HG03103 (cell line): ENCODE data around the gene CAMK2D.
"Not testable (repeated sequence)": the region's sequence is repeated elsewhere in the genome, so short reads cannot be mapped to it uniquely, and the experiment has no call there.

ENCODE experiments used
- ATAC-seq: cut with Tn5 transposase; IDR thresholded peaks from one replicate; pipeline ENCODE4 v1.9.1; 2021; ENCODE audit warnings: low read depth; ENCODE audit not compliant: unreplicated experiment

Gene CAMK2D

GRCh38 chr4:113763923-113764322, 2.4 kb upstream of the CAMK2D start:
- not testable (repeated sequence) for ATAC-seq

DNA sequence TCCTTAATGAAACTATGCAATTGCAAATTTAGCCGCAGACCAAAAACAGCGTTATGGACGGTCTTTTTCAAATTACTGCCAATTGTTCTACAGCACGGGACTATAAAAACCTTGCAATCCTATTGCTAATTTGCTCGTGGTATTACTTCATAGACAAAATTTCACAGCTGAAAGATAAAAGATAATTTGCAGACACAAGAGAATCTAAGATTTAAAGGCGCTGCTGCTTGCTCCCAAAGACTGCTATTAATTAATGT, 1.4 kb upstream of the CAMK2D start:
- no peak for ATAC-seq

- ATAC-seq: peak; percentile 49
These were observed 869 bp upstream of the CAMK2D start for GRCh38 chr4:113762186-113763028.

- ATAC-seq: peak; percentile 17
These were observed 531 bp downstream of the CAMK2D start for GRCh38 chr4:113760795-113761619.

GRCh38 chr4:113760094-113760794, 1.3 kb downstream of the CAMK2D start:
- ATAC-seq: no peak

GRCh38 chr4:113759696-113760093, 1.8 kb downstream of the CAMK2D start:
- ATAC-seq: no peak

DNA sequence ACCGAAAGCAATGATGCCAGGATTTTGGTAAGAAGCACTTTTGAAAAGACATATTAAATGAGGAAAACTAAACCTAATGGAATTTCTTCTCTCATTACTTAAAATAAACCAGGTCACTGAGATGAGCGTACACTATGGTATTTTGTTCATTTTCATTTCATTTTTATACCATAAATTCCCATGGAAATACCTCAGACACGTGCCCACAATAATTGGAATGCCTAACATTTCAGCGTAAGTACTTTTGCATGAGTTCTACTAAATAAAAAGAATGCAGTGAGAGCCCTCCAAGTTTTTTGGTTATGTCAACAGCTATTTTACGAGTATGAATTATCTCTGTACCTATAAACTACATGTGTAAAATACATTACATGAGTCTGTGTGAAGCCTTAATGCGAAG, 3.2 kb downstream of the CAMK2D start:
- ATAC-seq: no peak

DNA sequence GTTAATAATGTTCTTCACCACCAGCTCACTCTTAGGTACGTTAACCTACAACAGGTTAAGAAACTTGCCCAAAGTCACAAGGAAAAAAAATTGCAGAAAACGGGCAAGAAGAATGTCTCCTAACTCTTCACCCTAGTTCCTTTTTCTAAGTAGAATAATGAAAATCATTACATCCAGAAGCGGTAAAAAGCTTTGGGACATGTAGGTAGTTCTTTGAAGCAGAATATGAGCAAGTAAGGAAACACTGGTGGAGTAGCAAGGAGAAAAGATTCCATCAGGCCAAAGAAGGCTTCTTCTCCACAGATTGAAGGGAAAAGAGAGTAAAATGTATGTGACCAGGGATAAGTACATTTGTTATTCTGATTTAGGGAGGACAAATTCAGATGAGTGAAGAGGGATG, 4.1 kb downstream of the CAMK2D start:
- ATAC-seq: no peak

DNA sequence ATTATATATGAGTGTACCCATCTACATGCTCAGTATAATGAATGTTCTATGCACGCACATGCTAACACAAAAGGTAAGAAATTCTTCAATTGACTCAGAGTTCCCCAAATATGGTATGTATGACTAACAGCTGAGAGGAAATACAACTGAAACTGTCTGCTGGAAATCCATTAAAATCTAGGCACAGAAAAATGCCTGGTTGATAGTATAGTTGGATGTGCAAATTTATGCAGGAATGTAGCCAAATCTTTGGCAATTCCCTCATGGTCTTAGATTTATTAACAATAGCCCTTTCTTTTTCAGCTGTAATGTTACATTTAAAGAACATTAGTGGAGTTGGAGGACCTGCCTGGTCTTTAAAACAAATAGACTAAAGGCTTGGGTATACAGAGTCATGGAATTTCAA, 5.5 kb downstream of the CAMK2D start:
- peak; percentile 73 for ATAC-seq

DNA sequence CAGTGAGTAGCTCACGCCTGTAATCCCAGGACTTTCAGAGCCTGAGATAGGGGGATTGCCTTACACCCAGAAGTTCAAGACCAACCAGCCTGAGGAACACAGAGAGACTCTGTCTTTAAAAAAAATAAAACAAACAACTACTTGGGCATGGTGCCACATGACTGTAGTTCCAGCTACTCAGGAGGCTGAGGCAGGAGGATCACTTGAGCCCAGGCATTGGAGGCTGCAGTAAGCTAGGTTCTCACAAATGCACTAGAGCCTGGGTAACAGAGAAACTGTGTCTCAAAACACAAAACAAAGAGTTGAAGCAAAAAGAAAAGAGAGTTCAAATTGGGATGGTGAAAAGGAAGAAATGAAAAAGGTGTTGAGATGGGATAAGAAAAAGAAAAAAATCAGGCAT, 10.8 kb downstream of the CAMK2D start:
- no peak for ATAC-seq

- no peak for ATAC-seq
These were observed 11.2 kb downstream of the CAMK2D start for GRCh38 chr4:113750296-113750695.

DNA sequence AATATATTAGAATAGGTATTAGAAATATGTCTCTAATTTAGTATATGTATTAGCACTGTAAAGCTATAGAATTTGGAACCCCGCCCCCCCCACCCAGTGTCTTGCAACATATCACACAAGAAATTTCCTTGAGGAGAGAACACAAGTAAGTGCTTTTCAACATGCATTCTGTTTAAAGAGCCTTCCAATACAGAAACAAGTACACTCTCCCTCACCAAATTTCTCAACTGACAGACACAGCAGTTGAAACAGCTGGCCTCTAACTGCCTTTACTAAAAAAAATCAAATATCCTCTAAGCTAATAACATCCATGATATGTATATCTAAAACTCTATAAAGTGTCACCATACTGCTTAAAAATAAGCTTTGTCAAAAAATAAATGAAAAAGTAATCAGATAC, 12.4 kb downstream of the CAMK2D start:
- ATAC-seq: no peak

DNA sequence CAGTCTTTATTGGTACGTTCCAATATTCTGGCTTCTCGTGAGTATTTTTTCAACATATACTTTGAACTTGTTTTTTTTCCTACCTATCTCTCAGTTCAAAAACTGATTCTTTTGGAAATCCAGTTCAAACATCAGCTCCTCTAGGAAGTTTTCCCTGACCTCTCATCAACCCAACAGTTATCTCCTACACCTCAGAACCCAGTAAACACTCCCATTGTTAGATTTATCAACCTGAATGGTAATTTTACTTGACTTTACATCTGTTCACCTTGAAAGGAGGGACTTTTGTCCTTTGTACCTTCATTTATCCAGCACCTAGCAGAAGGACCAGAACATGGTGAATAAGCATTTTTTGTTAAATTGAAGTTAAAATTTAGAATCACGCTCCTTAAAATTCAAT, 13.6 kb downstream of the CAMK2D start:
- ATAC-seq: no peak

DNA sequence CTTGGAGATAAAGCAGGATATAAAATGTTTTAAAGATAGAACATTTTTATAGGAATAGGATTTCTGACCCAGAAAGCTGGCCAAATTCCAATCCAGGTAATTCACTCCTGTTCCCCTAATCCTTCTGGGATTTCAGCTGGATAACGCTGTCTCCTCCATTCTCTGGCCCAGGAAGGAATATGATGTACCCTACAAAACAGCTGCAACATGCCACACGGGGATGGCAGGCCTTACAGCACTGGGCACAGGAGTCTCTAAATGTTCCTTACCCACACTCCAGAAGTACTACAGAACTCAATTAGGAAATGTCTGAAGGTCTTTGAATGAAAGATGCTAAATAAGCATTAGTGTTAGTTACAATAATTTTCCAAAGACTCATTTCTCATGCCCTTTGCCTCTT, 15.8 kb downstream of the CAMK2D start:
- no peak for ATAC-seq

GRCh38 chr4:113744667-113745240, 16.8 kb downstream of the CAMK2D start:
- ATAC-seq: no peak

- no peak for ATAC-seq
These were observed 17.8 kb downstream of the CAMK2D start for GRCh38 chr4:113743690-113744089.

- no peak for ATAC-seq
These were observed 18.9 kb downstream of the CAMK2D start for GRCh38 chr4:113742643-113743042.

DNA sequence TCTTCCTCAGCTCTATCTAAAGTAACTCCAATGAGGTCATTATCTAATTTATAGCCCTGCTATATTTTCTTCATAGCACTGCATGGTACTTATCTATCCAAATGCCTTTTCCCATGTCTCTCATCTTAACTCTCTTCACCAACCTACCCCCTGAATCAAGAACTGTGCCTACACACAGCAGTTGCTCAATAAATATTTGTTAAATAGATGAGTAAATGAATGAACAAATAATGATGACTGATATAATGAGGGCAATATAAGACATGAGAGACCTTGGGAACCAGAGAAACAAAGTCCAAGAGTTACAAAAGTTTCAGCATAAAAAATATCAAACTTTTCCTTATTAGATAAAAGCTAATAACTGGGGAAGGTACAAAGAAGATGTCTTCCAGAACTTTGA, 19.6 kb downstream of the CAMK2D start:
- ATAC-seq: no peak

GRCh38 chr4:113740857-113741379, 20.6 kb downstream of the CAMK2D start:
- ATAC-seq: no peak

DNA sequence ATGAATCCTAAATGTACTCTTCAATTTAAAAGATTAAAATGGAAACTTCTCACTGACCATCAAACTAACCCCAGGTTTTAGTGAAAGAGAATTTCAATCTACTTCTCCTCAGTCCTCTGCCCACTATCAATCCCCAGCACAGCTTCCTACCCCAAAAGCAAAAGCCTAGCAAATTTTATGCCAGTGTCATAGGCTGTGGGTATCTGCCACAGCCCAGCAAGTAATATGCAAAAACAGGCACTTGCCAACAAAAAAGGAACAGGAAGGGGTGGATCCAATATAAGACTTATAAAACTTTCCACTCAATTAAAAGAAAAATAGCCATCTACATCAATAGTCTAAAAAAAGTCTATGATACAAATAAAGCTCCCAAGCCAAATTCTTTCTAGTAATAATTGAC, 22.3 kb downstream of the CAMK2D start:
- ATAC-seq: no peak

- no peak for ATAC-seq
These were observed 23.3 kb downstream of the CAMK2D start for GRCh38 chr4:113738251-113738650.
